ENCODE data around the gene GPRC5D.

Gene GPRC5D

GRCh38 chr12:12975322-12976077 lies 23.5 kb upstream of the GPRC5D start:
- TF ChIP-seq, protein P1, sequence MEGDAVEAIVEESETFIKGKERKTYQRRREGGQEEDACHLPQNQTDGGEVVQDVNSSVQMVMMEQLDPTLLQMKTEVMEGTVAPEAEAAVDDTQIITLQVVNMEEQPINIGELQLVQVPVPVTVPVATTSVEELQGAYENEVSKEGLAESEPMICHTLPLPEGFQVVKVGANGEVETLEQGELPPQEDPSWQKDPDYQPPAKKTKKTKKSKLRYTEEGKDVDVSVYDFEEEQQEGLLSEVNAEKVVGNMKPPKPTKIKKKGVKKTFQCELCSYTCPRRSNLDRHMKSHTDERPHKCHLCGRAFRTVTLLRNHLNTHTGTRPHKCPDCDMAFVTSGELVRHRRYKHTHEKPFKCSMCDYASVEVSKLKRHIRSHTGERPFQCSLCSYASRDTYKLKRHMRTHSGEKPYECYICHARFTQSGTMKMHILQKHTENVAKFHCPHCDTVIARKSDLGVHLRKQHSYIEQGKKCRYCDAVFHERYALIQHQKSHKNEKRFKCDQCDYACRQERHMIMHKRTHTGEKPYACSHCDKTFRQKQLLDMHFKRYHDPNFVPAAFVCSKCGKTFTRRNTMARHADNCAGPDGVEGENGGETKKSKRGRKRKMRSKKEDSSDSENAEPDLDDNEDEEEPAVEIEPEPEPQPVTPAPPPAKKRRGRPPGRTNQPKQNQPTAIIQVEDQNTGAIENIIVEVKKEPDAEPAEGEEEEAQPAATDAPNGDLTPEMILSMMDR (IDR thresholded peaks at IDR 0.05; ENCODE audit: control insufficient read depth, insufficient read depth, low read depth, low read length, missing control alignments): peak; percentile 76
- no peak overlapping the region for H3K4me3 ChIP-seq (ENCODE audit: control insufficient read depth, low read depth, low read length)
- DNase-seq (ENCODE audit: low read depth): no peak

GRCh38 chr12:12974211-12974610 lies 22.2 kb upstream of the GPRC5D start:
- H3K4me3 ChIP-seq (ENCODE audit: control insufficient read depth, low read depth, low read length): no peak overlapping the region
- TF ChIP-seq, protein P1 (IDR thresholded peaks at IDR 0.05; ENCODE audit: control insufficient read depth, insufficient read depth, low read depth, low read length, missing control alignments): no peak
- DNase-seq (ENCODE audit: low read depth): no peak

- no peak for DNase-seq (ENCODE audit: low read depth)
- TF ChIP-seq, protein P1 (IDR thresholded peaks at IDR 0.05; ENCODE audit: control insufficient read depth, insufficient read depth, low read depth, low read length, missing control alignments): no peak
- H3K4me3 ChIP-seq (ENCODE audit: control insufficient read depth, low read depth, low read length): no peak overlapping the region
These were observed 21.0 kb upstream of the GPRC5D start for GRCh38 chr12:12973019-12973418.

DNA sequence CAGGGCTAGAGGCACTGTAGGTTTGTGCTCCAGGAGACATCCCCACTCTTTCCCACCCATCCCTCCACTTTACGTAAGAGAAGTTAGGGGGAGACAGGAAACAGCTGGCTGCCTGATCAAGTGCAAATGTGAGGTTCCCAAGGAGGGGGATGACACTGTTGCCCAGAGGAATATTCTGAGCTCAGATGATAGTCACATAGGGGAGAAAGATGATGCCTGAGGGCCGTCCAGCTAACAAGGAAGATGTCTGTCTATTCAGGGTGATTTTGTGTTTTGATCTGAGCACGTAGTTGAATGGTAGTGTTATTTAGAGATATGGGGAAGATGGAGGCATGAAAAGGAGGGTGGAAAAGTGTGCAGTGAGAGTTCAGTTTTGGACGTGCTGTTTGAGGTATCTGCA lies 13.9 kb upstream of the GPRC5D start:
- TF ChIP-seq, protein P1 (IDR thresholded peaks at IDR 0.05; ENCODE audit: control insufficient read depth, insufficient read depth, low read depth, low read length, missing control alignments): no peak
- no peak overlapping the region for H3K4me3 ChIP-seq (ENCODE audit: control insufficient read depth, low read depth, low read length)
- DNase-seq (ENCODE audit: low read depth): no peak

- TF ChIP-seq, protein P1 (IDR thresholded peaks at IDR 0.05; ENCODE audit: control insufficient read depth, insufficient read depth, low read depth, low read length, missing control alignments): no peak
- H3K4me3 ChIP-seq (ENCODE audit: control insufficient read depth, low read depth, low read length): no peak overlapping the region
- DNase-seq (ENCODE audit: low read depth): no peak
These were observed 12.3 kb upstream of the GPRC5D start for GRCh38 chr12:12964255-12964654.

GRCh38 chr12:12960639-12961209 lies 8.8 kb upstream of the GPRC5D start:
- TF ChIP-seq, protein P1 (IDR thresholded peaks at IDR 0.05; ENCODE audit: control insufficient read depth, insufficient read depth, low read depth, low read length, missing control alignments): no peak
- H3K4me3 ChIP-seq (ENCODE audit: control insufficient read depth, low read depth, low read length): no peak overlapping the region
- DNase-seq (ENCODE audit: low read depth): no peak

Measured in AG09309 (cell line).